GM06990 (cell line): ENCODE results near the gene LGALS9C.
"Not testable (repeated sequence)": the region's sequence is repeated elsewhere in the genome, so short reads cannot be mapped to it uniquely, and the experiment has no call there.

Source experiments
- DNase-seq: peaks from one replicate; pipeline ENCODE4 v3.0.0-alpha.2; 2011; ENCODE audit not compliant: insufficient read length; ENCODE audit errors: extremely low read depth
- H3K27me3 ChIP-seq: replicated peaks from 2 replicates; pipeline ENCODE4 v1.6.0; 2011; ENCODE audit warnings: low read length; ENCODE audit not compliant: control insufficient read depth, insufficient read depth
- H3K36me3 ChIP-seq: 2 replicates; pipeline ENCODE4 v1.5.1; 2011; ENCODE audit warnings: low read length; ENCODE audit not compliant: control insufficient read depth, insufficient read depth
- H3K4me3 ChIP-seq: replicated peaks from 2 replicates; pipeline ENCODE4 v1.5.1; 2011; ENCODE audit warnings: low read depth, mild to moderate bottlenecking, control low read depth, low read length

LGALS9C gene

GRCh38 chr17:18527354-18527753 lies 50.8 kb downstream of the LGALS9C start:
- not testable (repeated sequence) for H3K27me3 ChIP-seq, H3K4me3 ChIP-seq, H3K36me3 ChIP-seq, DNase-seq

DNA sequence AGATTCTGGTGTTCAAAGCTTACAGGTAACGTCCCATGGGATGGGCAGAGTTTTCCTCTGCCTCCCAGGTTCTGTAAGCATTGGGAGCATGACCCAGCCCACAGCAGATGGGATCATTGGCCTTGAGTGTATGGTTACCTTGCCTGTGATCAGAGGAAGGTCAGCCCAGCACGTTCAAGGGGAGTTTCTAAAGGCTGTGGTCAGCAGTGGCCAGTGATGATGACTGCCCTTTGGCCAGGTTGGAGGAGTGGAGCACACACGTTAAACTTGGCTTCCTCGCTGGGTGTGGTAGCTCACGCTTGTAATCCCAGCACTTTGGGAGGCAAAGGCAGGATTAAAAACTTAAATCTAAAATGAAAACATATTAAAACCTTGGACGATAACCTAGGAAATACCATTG lies 51.8 kb downstream of the LGALS9C start:
- not testable (repeated sequence) for H3K4me3 ChIP-seq, H3K27me3 ChIP-seq, DNase-seq, H3K36me3 ChIP-seq

- DNase-seq, H3K27me3 ChIP-seq, H3K4me3 ChIP-seq, H3K36me3 ChIP-seq: not testable (repeated sequence)
Measured at GRCh38 chr17:18528899-18529500, 52.4 kb downstream of the LGALS9C start.

DNA sequence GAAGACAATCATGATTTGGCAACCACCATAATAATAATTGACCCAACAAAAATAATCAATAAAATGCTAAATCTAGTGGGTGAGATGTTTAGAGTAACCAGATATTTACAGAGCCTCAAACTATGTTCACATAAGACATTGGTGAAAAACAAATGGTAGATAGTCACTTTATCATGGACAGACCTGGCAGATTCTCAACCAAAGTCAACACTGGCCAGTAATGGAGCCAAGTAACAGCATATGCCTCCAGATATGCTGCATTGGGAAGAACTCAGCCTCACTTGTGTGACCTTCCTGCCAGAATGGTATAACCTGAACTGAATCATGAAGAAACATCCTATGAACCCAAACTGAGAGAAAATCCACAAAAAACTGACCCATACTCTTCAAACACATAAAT lies 53.8 kb downstream of the LGALS9C start:
- H3K27me3 ChIP-seq, H3K36me3 ChIP-seq, DNase-seq, H3K4me3 ChIP-seq: not testable (repeated sequence)

DNA sequence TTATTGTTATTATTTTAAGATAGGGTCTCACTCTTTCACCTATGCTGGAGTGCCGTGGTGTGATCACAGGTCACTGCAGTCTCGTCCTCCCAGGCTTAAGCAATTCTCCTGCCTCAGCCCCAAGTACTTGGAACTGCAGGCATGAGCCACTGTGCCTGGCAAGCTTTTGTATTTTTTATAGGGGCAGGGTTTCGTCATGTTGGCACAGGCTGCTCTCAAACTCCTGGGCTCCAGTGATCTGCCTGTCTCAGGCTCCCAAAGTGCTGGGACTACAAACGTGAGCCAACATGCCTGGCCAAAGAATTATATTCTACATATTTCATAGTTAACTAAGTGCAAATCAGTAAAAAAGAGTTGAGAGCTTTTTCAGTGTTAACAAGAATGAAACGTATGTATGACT lies 65.6 kb downstream of the LGALS9C start:
- DNase-seq, H3K36me3 ChIP-seq, H3K27me3 ChIP-seq, H3K4me3 ChIP-seq: not testable (repeated sequence)

- DNase-seq, H3K27me3 ChIP-seq, H3K36me3 ChIP-seq: not testable (repeated sequence)
Measured at GRCh38 chr17:18542907-18543306, 66.3 kb downstream of the LGALS9C start.

More at GRCh38 chr17:18542907-18543306, 66.3 kb downstream of the LGALS9C start:
- H3K4me3 ChIP-seq = not testable (repeated sequence)
